Mesangial cell (primary cell): ENCODE measurements around the gene TAS2R20. TPM values are rescaled to one million over a fixed set of nuclear protein-coding genes. Genes with fewer than 3 reads are reported as not detected.

Source experiments
- total RNA-seq: library from RNA; depleted of rRNA; stranded (reverse); fragments of >200 nt; gene quantifications from 2 replicates; pipeline ENCODE4 v1.2.3, GENCODE V29; 2015

Gene TAS2R20, protein sequence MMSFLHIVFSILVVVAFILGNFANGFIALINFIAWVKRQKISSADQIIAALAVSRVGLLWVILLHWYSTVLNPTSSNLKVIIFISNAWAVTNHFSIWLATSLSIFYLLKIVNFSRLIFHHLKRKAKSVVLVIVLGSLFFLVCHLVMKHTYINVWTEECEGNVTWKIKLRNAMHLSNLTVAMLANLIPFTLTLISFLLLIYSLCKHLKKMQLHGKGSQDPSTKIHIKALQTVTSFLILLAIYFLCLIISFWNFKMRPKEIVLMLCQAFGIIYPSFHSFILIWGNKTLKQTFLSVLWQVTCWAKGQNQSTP
- 0.49 and 0.51 TPM in 2 replicates for total RNA-seq

DNA sequence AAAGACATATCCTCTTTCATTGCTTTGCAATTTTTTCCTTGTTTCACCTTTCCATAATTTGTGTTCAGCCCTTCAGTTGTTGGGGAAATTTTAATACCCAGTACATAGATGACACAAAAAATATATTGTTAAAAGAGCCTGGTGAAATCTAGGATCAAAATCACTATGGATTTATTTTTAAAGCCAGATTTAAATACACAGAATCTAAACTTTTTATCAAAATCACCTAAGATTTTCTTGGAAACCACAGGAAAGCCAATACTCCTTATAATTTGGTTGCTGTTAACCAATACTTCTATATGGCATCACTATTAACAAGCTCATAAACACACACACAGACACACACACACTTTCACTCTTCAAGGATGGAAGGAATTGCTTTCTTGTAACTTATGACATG, at the start of gene TAS2R20:
Gene TAS2R20, minus strand, starts transcription at position 101 of the 400 bp plus-strand sequence. CDS start 429 bp downstream, outside the sequence.

DNA sequence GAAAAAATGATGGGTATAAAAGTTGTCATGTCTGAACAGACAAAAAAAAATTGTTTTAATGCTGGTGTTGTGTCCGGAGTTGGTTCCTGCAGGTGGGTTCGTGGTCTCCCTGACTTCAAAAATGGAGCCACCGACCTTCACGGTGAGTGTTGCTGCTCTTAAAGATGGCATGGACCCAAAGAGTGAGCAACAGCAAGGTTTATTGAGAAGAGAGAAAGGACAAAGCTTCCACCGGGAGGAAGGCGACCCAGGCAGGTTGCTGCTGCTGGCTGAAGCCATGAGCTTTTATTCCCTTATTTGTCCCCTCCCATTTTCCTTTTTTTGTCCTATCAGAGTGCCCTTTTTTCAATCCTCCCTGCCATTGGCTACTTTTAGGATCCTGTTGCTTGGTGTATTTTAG, 33.2 kb upstream of the TAS2R20 start, which contains the start of gene TAS2R31:
Gene TAS2R31, minus strand, starts transcription at position 101 of the 400 bp plus-strand sequence. Its CDS starts 72 bp downstream, at position 29.

DNA sequence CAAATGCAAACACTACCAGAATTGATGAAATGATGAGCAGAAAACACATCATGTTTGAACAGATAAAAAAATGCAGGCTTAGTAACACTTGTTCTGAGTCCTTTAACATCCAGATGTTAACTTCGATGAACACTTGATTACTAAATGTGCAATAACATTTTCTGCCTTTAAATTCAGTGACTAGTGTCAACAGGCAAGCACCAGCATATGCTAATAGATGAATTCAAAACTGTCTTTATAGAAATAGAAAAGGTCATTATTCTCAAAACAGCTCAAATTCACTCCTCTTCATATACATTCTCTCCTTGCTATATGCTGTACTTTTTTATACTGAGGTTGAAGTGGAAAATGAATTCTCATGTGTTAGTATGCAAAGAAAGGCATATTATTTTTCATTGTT, 24.4 kb upstream of the TAS2R20 start, which contains the start of gene TAS2R19:
Gene TAS2R19, minus strand, starts transcription at position 101 of the 400 bp plus-strand sequence. Its CDS starts 49 bp downstream, at position 52.

DNA sequence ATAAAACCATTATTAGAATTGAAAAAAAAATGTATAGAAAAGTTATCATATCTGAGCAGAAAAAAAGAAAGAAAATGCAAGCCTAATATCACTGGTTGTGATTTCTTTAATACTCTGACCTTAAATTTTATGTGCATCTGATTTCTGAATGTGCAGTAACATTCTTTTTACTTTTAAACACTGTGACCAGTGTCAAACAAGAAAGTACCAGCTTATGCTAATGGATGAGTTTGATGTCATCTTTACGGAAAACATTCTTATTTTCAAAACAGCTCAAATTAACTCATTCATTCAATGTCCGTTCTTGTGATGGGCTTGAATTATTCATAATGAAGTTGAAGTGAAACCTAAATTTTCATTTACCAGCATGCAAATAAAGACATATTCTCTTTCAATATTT, 11.3 kb downstream of the TAS2R20 start, which contains the start of gene TAS2R50:
Gene TAS2R50, minus strand, starts transcription at position 101 of the 400 bp plus-strand sequence. Its CDS starts 52 bp downstream, at position 49.

Other genes with a start within 250 kb of the TAS2R20 start
- gene TAS2R7, start 195.7 kb downstream of the TAS2R20 start, total RNA-seq = not detected in 2 replicates
- not detected in 2 replicates for gene TAS2R8, start 191.0 kb downstream of the TAS2R20 start, total RNA-seq
- not detected in 2 replicates for gene TAS2R9, start 188.1 kb downstream of the TAS2R20 start, total RNA-seq
- gene TAS2R10, start 171.9 kb downstream of the TAS2R20 start, total RNA-seq = 0.13 TPM in 1 of 2 replicates, not detected in the other
- gene PRR4, start 148.8 kb downstream of the TAS2R20 start, total RNA-seq = 0.76 TPM in 1 of 2 replicates, not detected in the other
- gene PRH1, start 114.0 kb downstream of the TAS2R20 start, total RNA-seq = 4.1 and 4.4 TPM in 2 replicates
- gene TAS2R13, start 88.7 kb downstream of the TAS2R20 start, total RNA-seq = 0.38 TPM in 1 of 2 replicates, not detected in the other
- gene PRH2, start 69.1 kb downstream of the TAS2R20 start, total RNA-seq = not detected in 2 replicates
- gene TAS2R14, start 59.0 kb downstream of the TAS2R20 start, total RNA-seq = 0.16 and 2.2 TPM in 2 replicates
- gene TAS2R50, start 11.4 kb downstream of the TAS2R20 start, total RNA-seq = 0.38 and 0.98 TPM in 2 replicates
- 2.7 TPM in 1 of 2 replicates, not detected in the other for gene TAS2R19, start 24.3 kb upstream of the TAS2R20 start, total RNA-seq
- 0.33 and 0.51 TPM in 2 replicates for gene TAS2R31, start 33.1 kb upstream of the TAS2R20 start, total RNA-seq
- gene TAS2R46, start 64.0 kb upstream of the TAS2R20 start, total RNA-seq = 0.38 TPM in 1 of 2 replicates, not detected in the other
- gene TAS2R43, start 94.0 kb upstream of the TAS2R20 start, total RNA-seq = 0.16 TPM in 1 of 2 replicates, not detected in the other
- gene TAS2R30, start 136.3 kb upstream of the TAS2R20 start, total RNA-seq = 0.63 and 0.98 TPM in 2 replicates
- 6.2 and 7.7 TPM in 2 replicates for gene SMIM10L1, start 172.9 kb upstream of the TAS2R20 start, total RNA-seq
- not detected in 2 replicates for gene TAS2R42, start 188.6 kb upstream of the TAS2R20 start, total RNA-seq